Sigmoid colon (tissue), 7 donors: Measurements from ENCODE around the gene TTC19. TPM values are rescaled to one million over a fixed set of nuclear protein-coding genes. Genes with fewer than 3 reads are reported as not detected.

Experiments used
- DNase-seq: peaks from one replicate; pipeline ENCODE4 v3.0.0-alpha.2; 2019
- H3K27ac ChIP-seq, 4 donors: fragments of 200-600 bp; sonication (generic); one replicate each; pipeline ENCODE4 v1.5.1; 2016 to 2019; ENCODE audit warnings: mild to moderate bottlenecking in 1 of 4
- H3K27me3 ChIP-seq, 3 donors: fragments of 200-600 bp; sonication (generic); one replicate each; pipeline ENCODE4 v1.5.1; 2019; ENCODE audit warnings: mild to moderate bottlenecking in 1 of 3
- H3K36me3 ChIP-seq, 4 donors: fragments of 200-600 bp; sonication (generic); one replicate each; pipeline ENCODE4 v1.5.1; 2016 to 2019
- H3K4me1 ChIP-seq, 4 donors: fragments of 200-600 bp; sonication (generic); one replicate each; pipeline ENCODE4 v1.5.1; 2017 to 2019
- H3K4me3 ChIP-seq, 4 donors: fragments of 200-600 bp; sonication (generic); one replicate each; pipeline ENCODE4 v1.5.1; 2017 to 2019; ENCODE audit warnings: mild to moderate bottlenecking in 2 of 4, moderate library complexity in 1 of 4
- H3K9me3 ChIP-seq, 4 donors: fragments of 200-600 bp in 3 of 4; sonication (generic) in 3 of 4; one replicate each; pipeline versions ENCODE4 v1.5.1 to v1.6.1; 2013 to 2019
- EP300 ChIP-seq, 4 donors: sonication (generic); formaldehyde crosslinking; IDR thresholded peaks; one replicate each; pipeline ENCODE4 v1.6.1; 2017; ENCODE audit warnings: antibody characterized with exemption in 4 of 4
- POLR2A ChIP-seq, 2 donors: fragments of 450-650 bp; IDR thresholded peaks; one replicate each; pipeline ENCODE4 v1.6.1; 2016; ENCODE audit warnings: antibody characterized with exemption in 2 of 2, mild to moderate bottlenecking in 2 of 2, moderate library complexity in 2 of 2
- POLR2AphosphoS5 ChIP-seq, 4 donors: sonication (generic); formaldehyde crosslinking; IDR thresholded peaks; one replicate each; pipeline ENCODE4 v1.6.1; 2017; ENCODE audit warnings: antibody characterized with exemption in 4 of 4
- WGBS, 2 donors: extraction: QIAGEN DNeasy Blood & Tissue Kit; methylation state at CpG; one replicate each; pipeline ENCODE4 v1.1.7; 2013; 5-methylcytosine and 5-hydroxymethylcytosine counted together
- intact Hi-C: fragments of 100-400 bp; cut with DNase I; formaldehyde crosslinking; loops from one replicate; pipeline ENCODE4 v1.15.1; 2023
- polyA plus RNA-seq, 3 donors: library from polyadenylated mRNA; stranded (reverse); fragments of 200-250 nt; gene quantifications; one replicate each; pipeline ENCODE4 v1.2.3, GENCODE V29; 2013
- total RNA-seq, 4 donors: library from RNA; depleted of rRNA; stranded (reverse); fragments of >200 nt; gene quantifications; one replicate each; pipeline ENCODE4 v1.1.0, GENCODE V29; 2016
- TF ChIP-seq, protein P1 (sequence below), 4 experiments: fragments of 450-650 bp in 3 of 4; fragments of 200-600 bp in 1 of 4; IDR thresholded peaks; one replicate each; pipeline ENCODE4 v1.5.1; 2016 to 2019; ENCODE audit warnings: antibody characterized with exemption in 4 of 4, mild to moderate bottlenecking in 3 of 4, moderate library complexity in 2 of 4
- donor health status: healthy with polysubstance abuse.
- donor health status: Bipolar disorder and iron deficiency.
- donor health status: healthy.

Gene TTC19
- total and polyA plus RNA-seq, 7 donors: 24.6 to 59.1 (median 41.0) TPM

DNA sequence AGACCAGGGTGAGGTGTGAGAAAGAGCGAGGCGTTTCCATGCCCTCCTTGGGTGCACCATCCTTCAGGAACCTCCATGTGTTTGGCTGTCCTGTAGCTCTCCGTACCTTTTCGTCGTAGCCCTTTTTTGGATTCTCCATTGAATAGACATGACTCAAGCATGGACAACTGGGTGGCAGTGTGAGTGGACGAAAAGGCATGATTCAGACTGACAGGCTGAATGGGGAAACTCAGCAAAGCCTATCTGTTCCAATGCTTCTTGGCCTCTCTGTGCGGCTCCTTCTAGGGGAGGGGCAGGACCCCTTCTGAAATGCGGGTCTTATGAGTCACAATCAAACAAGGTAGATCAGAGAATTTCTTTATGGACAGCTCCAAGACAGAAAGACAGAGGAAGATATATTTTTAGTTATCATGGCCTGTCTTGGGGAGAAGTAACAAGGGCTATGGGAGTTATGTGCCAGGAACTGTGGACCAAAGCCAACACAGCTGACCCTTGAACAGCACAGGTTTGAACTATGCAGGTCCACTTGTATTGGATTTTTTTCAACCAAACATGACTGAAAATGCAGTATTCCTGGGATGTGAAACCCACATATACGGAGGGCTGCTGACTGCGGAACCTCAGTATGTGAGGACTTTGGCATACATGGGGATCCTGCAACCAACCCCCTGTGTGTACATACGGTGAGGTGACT lies 31.8 kb upstream of the TTC19 start:
- 92 to 93% methylated on average over 11 of the region's 11 CpGs for WGBS, 2 donors
- Histone ChIP-seq H3K4me3 (no peak overlapping the region), H3K4me1 (peaks cover 0 to 5% (median 0%) of the 10 kb centered on the region in 4 donors), H3K9me3 (no peaks in the 10 kb centered on the region), H3K36me3 (no peaks in the 10 kb centered on the region), H3K27ac (no peak overlapping the region), H3K27me3 (no peaks in the 10 kb centered on the region)
- TF ChIP-seq POLR2AphosphoS5 (IDR thresholded peaks at IDR 0.05) (no peak), POLR2A (IDR thresholded peaks at IDR 0.05) (no peak)
- intact Hi-C loops: no loop called here
- peak; percentile 17 for DNase-seq

DNA sequence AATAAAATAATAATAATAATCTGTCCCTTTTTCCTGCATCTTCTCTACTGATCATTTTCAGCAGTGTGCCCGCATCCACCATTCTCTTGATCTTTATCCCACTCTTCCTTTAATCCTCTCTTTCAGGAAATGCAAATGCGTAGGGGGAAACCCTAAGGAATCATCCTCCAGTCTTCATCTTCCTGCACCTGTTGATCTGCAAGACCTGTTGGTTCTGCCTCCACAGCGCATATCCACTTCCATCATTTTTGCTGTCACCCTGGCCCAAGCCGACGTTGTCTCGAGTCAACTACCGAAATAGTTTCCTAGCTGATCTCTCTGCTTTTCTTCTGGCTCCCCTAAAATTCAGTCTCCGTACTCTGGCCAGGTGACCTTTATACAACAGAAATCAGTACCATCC lies 30.2 kb upstream of the TTC19 start:
- Histone ChIP-seq H3K27me3 (no peaks in the 10 kb centered on the region), H3K36me3 (peaks cover 0 to under 1% (median 0%) of the 10 kb centered on the region in 4 donors), H3K4me3 (no peak overlapping the region), H3K27ac (no peak overlapping the region), H3K9me3 (no peaks in the 10 kb centered on the region), H3K4me1 (peaks cover 0 to 5% (median 0%) of the 10 kb centered on the region in 4 donors)
- TF ChIP-seq EP300 (IDR thresholded peaks at IDR 0.05) (no peak), POLR2AphosphoS5 (IDR thresholded peaks at IDR 0.05) (no peak), POLR2A (IDR thresholded peaks at IDR 0.05) (no peak)
- TF ChIP-seq, protein P1, sequence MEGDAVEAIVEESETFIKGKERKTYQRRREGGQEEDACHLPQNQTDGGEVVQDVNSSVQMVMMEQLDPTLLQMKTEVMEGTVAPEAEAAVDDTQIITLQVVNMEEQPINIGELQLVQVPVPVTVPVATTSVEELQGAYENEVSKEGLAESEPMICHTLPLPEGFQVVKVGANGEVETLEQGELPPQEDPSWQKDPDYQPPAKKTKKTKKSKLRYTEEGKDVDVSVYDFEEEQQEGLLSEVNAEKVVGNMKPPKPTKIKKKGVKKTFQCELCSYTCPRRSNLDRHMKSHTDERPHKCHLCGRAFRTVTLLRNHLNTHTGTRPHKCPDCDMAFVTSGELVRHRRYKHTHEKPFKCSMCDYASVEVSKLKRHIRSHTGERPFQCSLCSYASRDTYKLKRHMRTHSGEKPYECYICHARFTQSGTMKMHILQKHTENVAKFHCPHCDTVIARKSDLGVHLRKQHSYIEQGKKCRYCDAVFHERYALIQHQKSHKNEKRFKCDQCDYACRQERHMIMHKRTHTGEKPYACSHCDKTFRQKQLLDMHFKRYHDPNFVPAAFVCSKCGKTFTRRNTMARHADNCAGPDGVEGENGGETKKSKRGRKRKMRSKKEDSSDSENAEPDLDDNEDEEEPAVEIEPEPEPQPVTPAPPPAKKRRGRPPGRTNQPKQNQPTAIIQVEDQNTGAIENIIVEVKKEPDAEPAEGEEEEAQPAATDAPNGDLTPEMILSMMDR (IDR thresholded peaks at IDR 0.05): no peak
- no peak for DNase-seq
- intact Hi-C loops: no loop called here
- 97 to 98% methylated on average over 8 of the region's 8 CpGs for WGBS, 2 donors

DNA sequence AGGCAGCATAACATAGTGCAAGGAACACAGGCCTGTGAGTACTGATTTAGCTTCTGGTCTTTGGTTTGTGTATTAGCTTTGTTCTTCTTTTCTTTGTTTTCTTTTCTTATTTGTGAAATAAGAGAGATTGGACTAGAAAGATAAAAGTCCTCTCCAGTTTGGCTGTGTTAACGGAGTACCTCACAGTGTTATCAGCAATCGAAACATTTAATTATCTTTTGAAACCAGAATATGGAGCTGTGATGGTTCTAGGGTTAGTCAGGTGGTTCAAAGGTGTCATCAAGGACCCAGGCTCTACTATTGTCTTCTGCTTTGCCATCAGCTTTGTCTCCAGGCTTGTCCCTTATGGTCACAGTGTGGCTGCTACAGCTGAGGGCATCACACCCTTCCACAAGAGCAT lies 29.1 kb upstream of the TTC19 start:
- no peak overlapping the region for H3K4me3 ChIP-seq
- no peak for TF ChIP-seq EP300 (IDR thresholded peaks at IDR 0.05)
- TF ChIP-seq, protein P1 (IDR thresholded peaks at IDR 0.05): no peak
- TF ChIP-seq POLR2A (IDR thresholded peaks at IDR 0.05): no peak
- TF ChIP-seq POLR2AphosphoS5 (IDR thresholded peaks at IDR 0.05): no peak
- H3K36me3 ChIP-seq: peaks cover 0 to 11% (median 2%) of the 10 kb centered on the region in 4 donors
- no peak for DNase-seq
- no peak overlapping the region for H3K27ac ChIP-seq
- WGBS, 2 donors: 90 to 94% methylated on average over 2 of the region's 2 CpGs
- intact Hi-C loops: no loop called here
- peaks cover 0 to 5% (median 0%) of the 10 kb centered on the region in 4 donors for H3K4me1 ChIP-seq
- no peaks in the 10 kb centered on the region for H3K27me3 ChIP-seq
- H3K9me3 ChIP-seq: no peaks in the 10 kb centered on the region

DNA sequence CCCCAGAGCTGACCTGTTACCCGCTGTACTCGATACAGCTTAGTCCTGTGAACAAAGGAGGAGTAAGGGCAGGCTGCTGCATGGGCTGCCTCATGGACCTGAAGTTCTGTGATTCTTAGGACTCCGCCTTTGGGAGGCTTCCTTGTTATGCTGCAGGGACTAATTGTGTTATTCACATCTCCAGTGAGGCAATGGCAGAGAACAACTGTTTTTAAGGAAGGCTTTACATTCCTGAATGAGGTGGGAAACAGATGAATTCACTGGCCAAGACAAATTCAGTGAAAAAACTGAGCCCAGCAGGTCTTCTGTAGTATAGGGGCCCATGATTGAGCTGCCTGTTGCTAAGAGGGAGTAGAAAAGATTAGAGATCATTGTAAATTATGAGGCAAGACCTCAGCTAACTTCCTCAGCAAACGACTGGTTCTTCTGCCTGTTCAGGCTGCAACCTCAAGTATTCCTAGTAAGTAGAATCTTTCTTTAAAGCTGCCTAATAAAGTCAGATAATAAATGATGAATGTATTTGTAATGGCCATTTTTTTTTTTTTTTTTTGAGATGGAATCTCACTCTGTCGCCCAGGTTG lies 28.4 kb upstream of the TTC19 start:
- no peak overlapping the region for H3K4me3 ChIP-seq
- no peak for DNase-seq
- intact Hi-C loops: no loop called here
- WGBS, 2 donors: 83 to 87% methylated on average over 5 of the region's 5 CpGs
- H3K27ac ChIP-seq: no peak overlapping the region
- no peak for TF ChIP-seq EP300 (IDR thresholded peaks at IDR 0.05)
- no peak for TF ChIP-seq POLR2A (IDR thresholded peaks at IDR 0.05)
- no peak for TF ChIP-seq POLR2AphosphoS5 (IDR thresholded peaks at IDR 0.05)
- TF ChIP-seq, protein P1 (IDR thresholded peaks at IDR 0.05): no peak
- H3K36me3 ChIP-seq: peaks cover 0 to 12% (median 2%) of the 10 kb centered on the region in 4 donors
- H3K4me1 ChIP-seq: peaks cover 0 to 4% (median under 1%) of the 10 kb centered on the region in 4 donors
- no peaks in the 10 kb centered on the region for H3K9me3 ChIP-seq
- H3K27me3 ChIP-seq: no peaks in the 10 kb centered on the region

DNA sequence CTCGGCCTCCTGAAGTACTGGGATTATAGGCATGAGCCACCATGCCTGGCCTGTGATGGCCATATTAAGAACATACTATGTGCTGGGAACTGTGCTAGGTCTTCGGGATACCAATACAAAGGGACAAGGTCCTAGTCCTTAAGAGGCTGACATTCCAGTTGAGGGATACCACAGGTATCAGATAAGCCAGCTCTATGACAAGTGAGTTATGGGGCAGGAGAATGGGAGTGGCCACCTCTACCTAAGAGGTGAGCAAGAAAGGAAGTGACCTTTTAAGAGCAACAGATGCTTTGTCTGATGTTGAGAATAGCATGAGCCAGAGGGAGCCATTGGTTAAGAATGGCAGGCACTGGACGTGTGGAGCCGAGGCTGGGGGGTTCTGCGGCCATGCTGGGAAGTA lies 27.7 kb upstream of the TTC19 start:
- intact Hi-C loops: no loop called here
- Histone ChIP-seq H3K4me1 (peaks cover 0 to 8% (median 0%) of the 10 kb centered on the region in 4 donors), H3K27ac (no peak overlapping the region), H3K4me3 (no peak overlapping the region), H3K36me3 (peaks cover 0 to 12% (median 2%) of the 10 kb centered on the region in 4 donors), H3K27me3 (no peaks in the 10 kb centered on the region), H3K9me3 (no peaks in the 10 kb centered on the region)
- TF ChIP-seq, protein P1 (IDR thresholded peaks at IDR 0.05): no peak
- TF ChIP-seq EP300 (IDR thresholded peaks at IDR 0.05): no peak
- no peak for TF ChIP-seq POLR2AphosphoS5 (IDR thresholded peaks at IDR 0.05)
- no peak for TF ChIP-seq POLR2A (IDR thresholded peaks at IDR 0.05)
- no peak for DNase-seq
- 95 to 98% methylated on average over 5 of the region's 5 CpGs for WGBS, 2 donors
